ENCODE measurements around the gene MCUB. TPM values are rescaled to one million over a fixed set of nuclear protein-coding genes. Genes with fewer than 3 reads are reported as not detected.
A peak's percentile ranks its signal among the peaks of the same experiment; 100 is the strongest.

Gene MCUB
- total and polyA plus RNA-seq, 9 of the 15 experiments (the other 6 are each of a cell fraction or from before 2014, with no cell fraction given): 1.4 to 21.5 (median 5.4) TPM

DNA sequence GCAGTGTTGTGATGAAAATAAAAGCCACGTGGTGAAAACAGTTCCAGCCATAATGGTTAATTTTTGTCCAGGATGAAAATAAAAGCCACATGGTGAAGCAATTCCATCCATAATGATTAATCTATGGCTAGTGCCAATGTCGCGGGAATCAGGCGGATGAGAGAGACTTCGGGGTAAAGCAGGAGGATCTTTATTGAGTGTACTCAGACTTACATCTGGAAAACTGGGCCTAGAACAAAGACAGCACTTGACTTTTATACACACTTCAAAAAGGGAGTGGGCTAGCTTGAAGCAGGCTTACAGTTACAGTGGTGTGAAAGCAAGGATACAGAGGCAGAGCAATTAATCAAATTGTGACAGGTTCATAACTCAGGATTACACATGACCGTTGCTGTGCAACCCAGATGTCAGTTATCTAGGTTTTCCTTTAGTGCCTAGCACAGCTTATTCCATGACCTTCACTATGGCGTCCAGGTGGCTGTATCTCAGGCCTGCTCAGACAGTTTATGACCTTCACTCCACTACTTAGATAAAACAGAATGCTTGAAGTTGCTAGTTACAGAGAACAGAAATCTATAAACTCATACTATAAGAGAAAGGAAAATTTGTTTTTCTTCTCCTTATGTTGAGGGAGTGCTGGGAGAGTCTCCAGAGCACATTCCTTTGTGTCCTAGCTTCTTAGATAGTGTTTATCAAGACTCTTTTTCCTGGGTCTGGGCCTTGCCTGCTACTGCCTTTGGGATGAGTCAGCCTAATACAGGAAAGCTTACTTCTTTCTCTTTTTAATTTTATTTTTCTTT lies 175.7 kb downstream of the MCUB start (continued):
- TF ChIP-seq, protein P1, sequence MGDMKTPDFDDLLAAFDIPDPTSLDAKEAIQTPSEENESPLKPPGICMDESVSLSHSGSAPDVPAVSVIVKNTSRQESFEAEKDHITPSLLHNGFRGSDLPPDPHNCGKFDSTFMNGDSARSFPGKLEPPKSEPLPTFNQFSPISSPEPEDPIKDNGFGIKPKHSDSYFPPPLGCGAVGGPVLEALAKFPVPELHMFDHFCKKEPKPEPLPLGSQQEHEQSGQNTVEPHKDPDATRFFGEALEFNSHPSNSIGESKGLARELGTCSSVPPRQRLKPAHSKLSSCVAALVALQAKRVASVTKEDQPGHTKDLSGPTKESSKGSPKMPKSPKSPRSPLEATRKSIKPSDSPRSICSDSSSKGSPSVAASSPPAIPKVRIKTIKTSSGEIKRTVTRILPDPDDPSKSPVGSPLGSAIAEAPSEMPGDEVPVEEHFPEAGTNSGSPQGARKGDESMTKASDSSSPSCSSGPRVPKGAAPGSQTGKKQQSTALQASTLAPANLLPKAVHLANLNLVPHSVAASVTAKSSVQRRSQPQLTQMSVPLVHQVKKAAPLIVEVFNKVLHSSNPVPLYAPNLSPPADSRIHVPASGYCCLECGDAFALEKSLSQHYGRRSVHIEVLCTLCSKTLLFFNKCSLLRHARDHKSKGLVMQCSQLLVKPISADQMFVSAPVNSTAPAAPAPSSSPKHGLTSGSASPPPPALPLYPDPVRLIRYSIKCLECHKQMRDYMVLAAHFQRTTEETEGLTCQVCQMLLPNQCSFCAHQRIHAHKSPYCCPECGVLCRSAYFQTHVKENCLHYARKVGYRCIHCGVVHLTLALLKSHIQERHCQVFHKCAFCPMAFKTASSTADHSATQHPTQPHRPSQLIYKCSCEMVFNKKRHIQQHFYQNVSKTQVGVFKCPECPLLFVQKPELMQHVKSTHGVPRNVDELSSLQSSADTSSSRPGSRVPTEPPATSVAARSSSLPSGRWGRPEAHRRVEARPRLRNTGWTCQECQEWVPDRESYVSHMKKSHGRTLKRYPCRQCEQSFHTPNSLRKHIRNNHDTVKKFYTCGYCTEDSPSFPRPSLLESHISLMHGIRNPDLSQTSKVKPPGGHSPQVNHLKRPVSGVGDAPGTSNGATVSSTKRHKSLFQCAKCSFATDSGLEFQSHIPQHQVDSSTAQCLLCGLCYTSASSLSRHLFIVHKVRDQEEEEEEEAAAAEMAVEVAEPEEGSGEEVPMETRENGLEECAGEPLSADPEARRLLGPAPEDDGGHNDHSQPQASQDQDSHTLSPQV (IDR thresholded peaks at IDR 0.05): peak; percentile 82
- TF ChIP-seq CEBPG (CRISPR knock-in tag; IDR thresholded peaks at IDR 0.05) (no peak), CEBPG (tag; conservative IDR thresholded peaks at IDR 0.05 in 1 of 2, IDR thresholded peaks at IDR 0.05 in 1 of 2) (no peak), NONO (IDR thresholded peaks at IDR 0.05; ENCODE audit: low read depth in 2 of 2, low read length in 1 of 2) (no peak), FOXA3 (CRISPR knock-in tag; conservative IDR thresholded peaks at IDR 0.05 in 1 of 2, IDR thresholded peaks at IDR 0.05 in 1 of 2) (no peak), GABPA (tag; conservative IDR thresholded peaks at IDR 0.05; ENCODE audit: low read depth) (no peak), XRCC5 (IDR thresholded peaks at IDR 0.05; ENCODE audit: low read depth, low read length) (no peak), STAT5A (IDR thresholded peaks at IDR 0.05; ENCODE audit: borderline replicate concordance, low read length) (peak; percentile 60; the same call in 1 of the 2 replicates), ZFP36 (IDR thresholded peaks at IDR 0.05; ENCODE audit: low read depth, low read length, partially characterized antibody) (peak; percentile 18), NFIX (CRISPR knock-in tag; IDR thresholded peaks at IDR 0.05; ENCODE audit: low read depth) (no peak), TARDBP (IDR thresholded peaks at IDR 0.05) (no peak), HIVEP1 (CRISPR knock-in tag; IDR thresholded peaks at IDR 0.05) (no peak), FOSL1 (tag; conservative IDR thresholded peaks at IDR 0.05) (peak; percentile 60; the same call in 1 of the 2 replicates), ZNF134 (CRISPR knock-in tag; conservative IDR thresholded peaks at IDR 0.05) (no peak), ZNF146 (CRISPR knock-in tag; IDR thresholded peaks at IDR 0.05; ENCODE audit: unreplicated experiment) (no peak), ZZZ3 (IDR thresholded peaks at IDR 0.05) (no peak), SP1 (CRISPR knock-in tag; IDR thresholded peaks at IDR 0.05) (0 out of 2 replicates have a peak, but pooled peaks have one; percentile 32)
- TF ChIP-seq, protein P2, sequence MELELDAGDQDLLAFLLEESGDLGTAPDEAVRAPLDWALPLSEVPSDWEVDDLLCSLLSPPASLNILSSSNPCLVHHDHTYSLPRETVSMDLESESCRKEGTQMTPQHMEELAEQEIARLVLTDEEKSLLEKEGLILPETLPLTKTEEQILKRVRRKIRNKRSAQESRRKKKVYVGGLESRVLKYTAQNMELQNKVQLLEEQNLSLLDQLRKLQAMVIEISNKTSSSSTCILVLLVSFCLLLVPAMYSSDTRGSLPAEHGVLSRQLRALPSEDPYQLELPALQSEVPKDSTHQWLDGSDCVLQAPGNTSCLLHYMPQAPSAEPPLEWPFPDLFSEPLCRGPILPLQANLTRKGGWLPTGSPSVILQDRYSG (tag; conservative IDR thresholded peaks at IDR 0.05; ENCODE audit: low read depth): 0 out of 2 replicates have a peak, but pooled peaks have one; percentile 3
- TF ChIP-seq, protein P3, sequence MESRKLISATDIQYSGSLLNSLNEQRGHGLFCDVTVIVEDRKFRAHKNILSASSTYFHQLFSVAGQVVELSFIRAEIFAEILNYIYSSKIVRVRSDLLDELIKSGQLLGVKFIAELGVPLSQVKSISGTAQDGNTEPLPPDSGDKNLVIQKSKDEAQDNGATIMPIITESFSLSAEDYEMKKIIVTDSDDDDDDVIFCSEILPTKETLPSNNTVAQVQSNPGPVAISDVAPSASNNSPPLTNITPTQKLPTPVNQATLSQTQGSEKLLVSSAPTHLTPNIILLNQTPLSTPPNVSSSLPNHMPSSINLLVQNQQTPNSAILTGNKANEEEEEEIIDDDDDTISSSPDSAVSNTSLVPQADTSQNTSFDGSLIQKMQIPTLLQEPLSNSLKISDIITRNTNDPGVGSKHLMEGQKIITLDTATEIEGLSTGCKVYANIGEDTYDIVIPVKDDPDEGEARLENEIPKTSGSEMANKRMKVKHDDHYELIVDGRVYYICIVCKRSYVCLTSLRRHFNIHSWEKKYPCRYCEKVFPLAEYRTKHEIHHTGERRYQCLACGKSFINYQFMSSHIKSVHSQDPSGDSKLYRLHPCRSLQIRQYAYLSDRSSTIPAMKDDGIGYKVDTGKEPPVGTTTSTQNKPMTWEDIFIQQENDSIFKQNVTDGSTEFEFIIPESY (CRISPR knock-in tag; IDR thresholded peaks at IDR 0.05): peak; percentile 88
- TF ChIP-seq, protein P4, sequence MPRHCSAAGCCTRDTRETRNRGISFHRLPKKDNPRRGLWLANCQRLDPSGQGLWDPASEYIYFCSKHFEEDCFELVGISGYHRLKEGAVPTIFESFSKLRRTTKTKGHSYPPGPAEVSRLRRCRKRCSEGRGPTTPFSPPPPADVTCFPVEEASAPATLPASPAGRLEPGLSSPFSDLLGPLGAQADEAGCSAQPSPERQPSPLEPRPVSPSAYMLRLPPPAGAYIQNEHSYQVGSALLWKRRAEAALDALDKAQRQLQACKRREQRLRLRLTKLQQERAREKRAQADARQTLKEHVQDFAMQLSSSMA (CRISPR knock-in tag; IDR thresholded peaks at IDR 0.05): no peak
